Loucy (cell line): ENCODE data around the gene ZSCAN5A.
A peak's percentile ranks its signal among the peaks of the same experiment; 100 is the strongest.

Experiments
- CTCF ChIP-seq: fragments of 200-600 bp; sonication (generic); conservative IDR thresholded peaks from 2 replicates; pipeline ENCODE4 v1.5.1; 2014; ENCODE audit warnings: mild to moderate bottlenecking, antibody characterized with exemption, low read length
- EZH2phosphoT487 ChIP-seq: fragments of 200-600 bp; IDR thresholded peaks from 2 replicates; pipeline ENCODE4 v1.6.1; 2018; ENCODE audit warnings: antibody characterized with exemption, mild to moderate bottlenecking, moderate library complexity, borderline replicate concordance

- peak; percentile 60 for TF ChIP-seq CTCF
- no peak for TF ChIP-seq EZH2phosphoT487
Measured at GRCh38 chr19:56253737-56254136, 60.9 kb downstream of the ZSCAN5A start.
